B cell (primary cell): ENCODE measurements around the gene LIPE. TPM values are rescaled to one million over a fixed set of nuclear protein-coding genes. Genes with fewer than 3 reads are reported as not detected.

Source experiments
- ATAC-seq: fragments of 200-7000 bp; cut with Tn5 transposase; one replicate; pipeline ENCODE4 v1.10.0; 2021; ENCODE audit warnings: low read depth, mild to moderate bottlenecking, moderate number of reproducible peaks, moderate library complexity
- CTCF ChIA-PET: fragments of 350-600 bp; sonication (Branson Sonifier 250); formaldehyde crosslinking; loops from one replicate; lab custom pipeline; 2021; ENCODE audit warnings: antibody characterized with exemption, inconsistent platforms; lab: Charles Lee
- POLR2A ChIA-PET: fragments of 350-600 bp; sonication (Branson Sonifier 250); formaldehyde crosslinking; loops from one replicate; lab custom pipeline; 2021; ENCODE audit warnings: antibody characterized with exemption; lab: Charles Lee
- DNase-seq: peaks from one replicate; pipeline ENCODE4 v3.0.0; 2013
- H2AFZ ChIP-seq: 2 replicates; pipeline ENCODE4 v1.6.1; 2012; ENCODE audit warnings: mild to moderate bottlenecking, low read depth, low read length; ENCODE audit not compliant: insufficient read depth, poor library complexity, severe bottlenecking
- H3K27ac ChIP-seq, 2 donors: 1 replicate in 1 of 2; 2 replicates in 1 of 2; pipeline ENCODE4 v1.5.1; 2012 to 2013; ENCODE audit warnings: low read length in 2 of 2, mild to moderate bottlenecking in 2 of 2, moderate library complexity in 1 of 2
- H3K27me3 ChIP-seq, 4 experiments: fragments of 200-600 bp in 1 of 4; sonication (generic) in 1 of 4; replicated peaks in 1 of 4; 1 replicate in 2 of 4; 2 replicates in 2 of 4; pipeline versions ENCODE4 v1.6.1 to v1.7.0; 2013 to 2016; ENCODE audit warnings: low read length in 3 of 4, mild to moderate bottlenecking in 2 of 4, mixed read lengths in 1 of 4, moderate library complexity in 1 of 4; ENCODE audit not compliant: insufficient read depth in 4 of 4, control insufficient read depth in 3 of 4; ENCODE audit errors: control extremely low read depth in 1 of 4
- H3K36me3 ChIP-seq, 2 experiments: replicated peaks in 1 of 2; 1 replicate in 1 of 2; 2 replicates in 1 of 2; pipeline versions ENCODE4 v1.6.1 to v1.7.1; 2013; ENCODE audit warnings: low read length in 1 of 2; ENCODE audit not compliant: insufficient read depth in 2 of 2, control insufficient read depth in 1 of 2; ENCODE audit errors: control extremely low read depth in 1 of 2, extremely low read depth in 1 of 2
- H3K4me1 ChIP-seq, 2 donors: fragments of 200-600 bp in 1 of 2; sonication (generic) in 1 of 2; 1 replicate in 1 of 2; 2 replicates in 1 of 2; pipeline versions ENCODE4 v1.5.1 to v1.6.1; 2013 to 2017; ENCODE audit warnings: low read length in 2 of 2; ENCODE audit not compliant: control insufficient read depth in 2 of 2, insufficient read depth in 2 of 2
- H3K4me2 ChIP-seq: replicated peaks from 2 replicates; pipeline ENCODE3; 2012; ENCODE audit warnings: mild to moderate bottlenecking, low read depth, low read length; ENCODE audit not compliant: poor library complexity, severe bottlenecking
- H3K4me3 ChIP-seq, 5 experiments: fragments of 200-600 bp in 1 of 5; sonication (generic) in 1 of 5; 1 replicate in 3 of 5; 2 replicates in 2 of 5; pipeline versions ENCODE4 v1.5.1 to v1.7.0; 2011 to 2016; ENCODE audit warnings: low read length in 4 of 5, mild to moderate bottlenecking in 4 of 5, low read depth in 2 of 5, control low read depth in 1 of 5, moderate library complexity in 1 of 5; ENCODE audit not compliant: insufficient read depth in 1 of 5; ENCODE audit errors: control extremely low read depth in 1 of 5, extremely low read depth in 1 of 5
- H3K79me2 ChIP-seq: fragments of 200-600 bp; sonication (generic); one replicate; pipeline ENCODE4 v1.6.0; 2016; ENCODE audit warnings: low read length; ENCODE audit not compliant: control insufficient read depth, insufficient read depth
- H3K9ac ChIP-seq: fragments of 200-600 bp; sonication (generic); 2 replicates; pipeline ENCODE4 v1.6.1; 2017; ENCODE audit warnings: mild to moderate bottlenecking, low read length, moderate library complexity
- H3K9me3 ChIP-seq, 3 donors: one replicate each; pipeline versions ENCODE4 v1.6.1 to v1.7.1; 2013; ENCODE audit warnings: low read length in 2 of 3; ENCODE audit not compliant: control insufficient read depth in 2 of 3, insufficient read depth in 1 of 3; ENCODE audit errors: control extremely low read depth in 1 of 3
- H4K20me1 ChIP-seq: 2 replicates; pipeline ENCODE4 v1.6.0; 2012; ENCODE audit warnings: mild to moderate bottlenecking, low read length; ENCODE audit not compliant: insufficient read depth, control insufficient read depth, poor library complexity, severe bottlenecking
- H3K27ac Mint-ChIP-seq: one replicate; pipeline ENCODE4 v1.8.0; 2021; ENCODE audit warnings: mixed read lengths
- H3K27me3 Mint-ChIP-seq: one replicate; pipeline ENCODE4 v1.8.0; 2021; ENCODE audit warnings: mixed read lengths
- H3K4me1 Mint-ChIP-seq: one replicate; pipeline ENCODE4 v1.8.0; 2021; ENCODE audit warnings: mixed read lengths
- H3K4me3 Mint-ChIP-seq: one replicate; pipeline ENCODE4 v1.8.0; 2021; ENCODE audit warnings: mixed read lengths
- H3K9me3 Mint-ChIP-seq: one replicate; pipeline ENCODE4 v1.8.0; 2022; ENCODE audit warnings: mixed read lengths; ENCODE audit not compliant: insufficient read depth
- CTCF ChIP-seq: fragments of 200-600 bp; IDR thresholded peaks from one replicate; pipeline ENCODE4 v1.8.0; 2022; ENCODE audit warnings: antibody characterized with exemption, mild to moderate bottlenecking
- EZH2 ChIP-seq: IDR thresholded peaks from 2 replicates; pipeline ENCODE4 v1.6.1; 2012; ENCODE audit warnings: borderline replicate concordance, low read depth, mild to moderate bottlenecking, moderate library complexity, low read length; ENCODE audit not compliant: insufficient read depth, poor library complexity, severe bottlenecking
- WGBS: methylation state at CpG from one replicate; pipeline ENCODE4 v1.1.5; 2013; ENCODE audit warnings: missing lambda C conversion rate; ENCODE audit not compliant: insufficient coverage; 5-methylcytosine and 5-hydroxymethylcytosine counted together
- intact Hi-C: fragments of 100-400 bp; cut with micrococcal nuclease; formaldehyde crosslinking; loops from one replicate; pipeline ENCODE4 v1.10.0; 2022
- polyA plus RNA-seq: library from polyadenylated mRNA; depleted of rRNA; stranded (reverse); fragments of >200 nt; gene quantifications from 2 replicates; pipeline ENCODE4 v1.2.3, GENCODE V29; 2012
- total RNA-seq, 2 donors: library from RNA; stranded (reverse); fragments of 120-200 nt in 1 of 2; gene quantifications; 1 replicate in 1 of 2; 2 replicates in 1 of 2; pipeline versions ENCODE4 v1.2.3 to v1.2.4, GENCODE V29; 2013 to 2022

Gene LIPE
- total and polyA plus RNA-seq, 2 donors (not counting 1 experiment from before 2014, with no cell fraction given): 46.9 to 49.4 TPM

GRCh38 chr19:42423462-42424344 lies 3.5 kb downstream of the LIPE start:
- peak overlapping the region; percentile 91 for H2AFZ ChIP-seq
- CTCF ChIA-PET: interaction anchor here (0.6 to 4.1 kb wide), 16 partner anchors 11 to 1109 kb away, joined by 3 to 25 read pairs (median 4); partner anchors contain the start of genes CEACAM1 and ZNF575
- peaks cover 46% of the 10 kb centered on the region for H3K4me1 Mint-ChIP-seq
- H3K27ac ChIP-seq: peak overlapping the region; percentile 78 to 85
- intact Hi-C loops: loop anchor here (1.0 to 5.0 kb wide), 7 partner anchors 15 to 296 kb away; partner anchors contain the start of genes MEGF8, PAFAH1B3 and PRR19
- H3K79me2 ChIP-seq: peaks cover 37% of the 10 kb centered on the region
- H3K9me3 Mint-ChIP-seq: no peaks in the 10 kb centered on the region
- 7% methylated on average over 57 of the region's 65 CpGs for WGBS
- H3K9me3 ChIP-seq: peaks cover 0 to 5% (median 0%) of the 10 kb centered on the region in 3 donors
- H3K4me3 ChIP-seq: peak overlapping the region; percentile 75 to 98 (median 85)
- H3K27ac Mint-ChIP-seq: peak overlapping the region; percentile 99
- peaks cover 22 to 40% of the 10 kb centered on the region in 2 donors for H3K4me1 ChIP-seq
- POLR2A ChIA-PET: interaction anchor here (0.6 to 1.4 kb wide), 10 partner anchors 11 to 1245 kb away, joined by 3 to 5 read pairs (median 4); partner anchors contain the start of genes PAFAH1B3, PRR19 and ZNF574
- H3K27me3 Mint-ChIP-seq: no peaks in the 10 kb centered on the region
- peak overlapping the region; percentile 97 for H3K9ac ChIP-seq
- H3K4me2 ChIP-seq: peak overlapping the region; percentile 98
- H3K27me3 ChIP-seq: peaks cover 0 to 2% (median 0%) of the 10 kb centered on the region in 4 experiments
- ATAC-seq (peak; percentile 88), DNase-seq (peak; percentile 96)
- H3K36me3 ChIP-seq: peaks cover 0 to 5% of the 10 kb centered on the region in 2 experiments
- H3K4me3 Mint-ChIP-seq: peak overlapping the region; percentile 98
- peaks cover 39% of the 10 kb centered on the region for H4K20me1 ChIP-seq
- no peak for TF ChIP-seq EZH2
- no peak for TF ChIP-seq CTCF
